ENCODE measurements around the gene C10orf90.

C10orf90 gene

DNA sequence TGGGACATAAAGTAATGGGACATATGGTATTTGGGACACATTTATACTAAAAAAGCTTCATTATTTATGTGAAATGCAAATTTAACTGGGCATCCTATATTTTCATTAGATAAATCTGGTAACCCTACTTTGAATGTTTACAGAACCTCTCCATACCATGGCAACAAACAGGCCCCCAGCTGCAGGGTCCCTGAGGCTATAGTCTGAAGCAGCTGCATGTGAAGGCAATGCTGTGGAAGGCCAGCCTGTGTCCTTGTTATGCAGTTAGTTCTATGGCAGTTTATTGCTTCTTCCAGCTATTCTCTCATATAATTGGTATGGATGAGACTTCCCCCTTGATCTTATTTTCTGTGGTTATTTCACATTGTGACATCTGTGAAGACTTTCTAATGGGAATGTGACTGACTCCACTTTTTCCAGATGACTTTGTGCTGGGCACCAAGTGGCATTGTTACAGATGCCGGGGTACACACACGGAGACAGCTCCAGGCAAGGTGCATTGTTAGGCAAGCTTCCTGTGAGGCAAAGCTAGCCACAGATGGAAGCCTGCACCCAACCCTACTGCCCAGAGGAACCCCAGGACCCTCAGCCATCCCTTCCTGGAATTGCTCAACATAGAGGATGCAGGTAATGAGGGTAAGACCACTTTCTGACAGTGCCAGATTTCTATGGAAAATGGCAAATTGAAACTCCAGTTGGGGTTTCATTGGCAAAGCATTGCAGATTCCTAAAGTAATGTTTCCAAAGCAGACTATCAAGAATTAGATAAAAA is 232.7 kb downstream of the C10orf90 start:
- TF ChIP-seq, protein P1, sequence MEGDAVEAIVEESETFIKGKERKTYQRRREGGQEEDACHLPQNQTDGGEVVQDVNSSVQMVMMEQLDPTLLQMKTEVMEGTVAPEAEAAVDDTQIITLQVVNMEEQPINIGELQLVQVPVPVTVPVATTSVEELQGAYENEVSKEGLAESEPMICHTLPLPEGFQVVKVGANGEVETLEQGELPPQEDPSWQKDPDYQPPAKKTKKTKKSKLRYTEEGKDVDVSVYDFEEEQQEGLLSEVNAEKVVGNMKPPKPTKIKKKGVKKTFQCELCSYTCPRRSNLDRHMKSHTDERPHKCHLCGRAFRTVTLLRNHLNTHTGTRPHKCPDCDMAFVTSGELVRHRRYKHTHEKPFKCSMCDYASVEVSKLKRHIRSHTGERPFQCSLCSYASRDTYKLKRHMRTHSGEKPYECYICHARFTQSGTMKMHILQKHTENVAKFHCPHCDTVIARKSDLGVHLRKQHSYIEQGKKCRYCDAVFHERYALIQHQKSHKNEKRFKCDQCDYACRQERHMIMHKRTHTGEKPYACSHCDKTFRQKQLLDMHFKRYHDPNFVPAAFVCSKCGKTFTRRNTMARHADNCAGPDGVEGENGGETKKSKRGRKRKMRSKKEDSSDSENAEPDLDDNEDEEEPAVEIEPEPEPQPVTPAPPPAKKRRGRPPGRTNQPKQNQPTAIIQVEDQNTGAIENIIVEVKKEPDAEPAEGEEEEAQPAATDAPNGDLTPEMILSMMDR (IDR thresholded peaks at IDR 0.05; ENCODE audit: borderline replicate concordance, insufficient read depth, low read depth, low read length): no peak
- no peak overlapping the region for H3K4me3 ChIP-seq (ENCODE audit: low read depth, low read length)

DNA sequence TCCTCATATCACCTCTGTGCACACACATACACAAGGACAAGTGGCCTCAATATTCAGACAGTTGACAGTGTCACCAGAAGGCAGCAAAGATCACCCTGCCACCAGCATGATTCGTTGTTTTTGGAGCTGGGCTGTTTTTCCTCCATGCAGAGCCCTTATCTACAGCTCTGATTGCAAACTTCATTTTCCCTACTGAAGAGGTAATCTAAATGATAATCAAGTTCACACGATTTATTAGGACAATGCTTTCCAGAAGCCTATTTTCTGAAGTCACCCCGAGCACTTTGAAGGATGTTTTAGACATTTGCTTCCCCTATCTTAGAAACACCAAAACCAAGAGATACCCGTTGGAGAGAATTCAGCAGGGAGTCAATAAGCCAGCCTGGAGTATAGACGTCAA is 236.3 kb downstream of the C10orf90 start:
- TF ChIP-seq, protein P1 (IDR thresholded peaks at IDR 0.05; ENCODE audit: borderline replicate concordance, insufficient read depth, low read depth, low read length): no peak
- H3K4me3 ChIP-seq (ENCODE audit: low read depth, low read length): no peak overlapping the region

DNA sequence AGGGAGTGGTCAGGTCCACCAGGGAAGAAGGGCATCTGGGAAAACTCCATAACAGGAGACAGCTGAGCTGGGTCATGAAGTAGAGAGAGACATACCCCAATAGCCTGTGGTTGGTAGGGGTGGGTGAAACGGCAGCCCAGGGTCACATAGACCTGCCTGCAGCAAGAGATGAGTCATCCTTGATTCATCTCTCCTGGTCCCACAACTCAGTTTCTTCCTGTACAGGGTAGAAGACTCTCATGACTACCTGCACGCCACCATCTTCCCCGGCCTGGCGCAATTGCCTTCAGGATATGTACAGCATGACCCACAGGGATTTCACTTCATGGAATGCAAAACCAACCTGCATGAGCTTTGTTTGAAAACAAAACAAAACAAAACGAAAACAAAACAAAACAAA is 237.1 kb downstream of the C10orf90 start:
- TF ChIP-seq, protein P1 (IDR thresholded peaks at IDR 0.05; ENCODE audit: borderline replicate concordance, insufficient read depth, low read depth, low read length): no peak
- H3K4me3 ChIP-seq (ENCODE audit: low read depth, low read length): no peak overlapping the region

DNA sequence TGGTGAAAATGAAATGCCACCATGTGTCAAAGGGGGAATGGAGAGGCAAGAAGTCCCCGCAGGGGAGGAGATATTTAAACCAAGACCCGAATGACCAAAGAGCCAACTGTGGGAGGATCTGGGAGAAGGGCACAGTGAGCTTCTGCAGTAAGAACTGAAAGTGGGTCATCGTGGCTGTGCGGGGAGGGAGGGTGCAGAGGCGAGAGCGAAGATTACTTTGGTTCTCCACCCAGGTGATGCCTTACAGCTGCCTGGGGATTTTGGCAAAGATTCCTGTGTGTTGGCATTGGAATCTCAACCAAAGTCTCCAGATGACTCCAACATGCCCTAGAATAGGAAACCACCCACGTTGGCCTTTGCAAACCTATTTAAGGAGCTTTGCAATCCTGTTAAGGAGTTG is 238.0 kb downstream of the C10orf90 start:
- TF ChIP-seq, protein P1 (IDR thresholded peaks at IDR 0.05; ENCODE audit: borderline replicate concordance, insufficient read depth, low read depth, low read length): no peak
- H3K4me3 ChIP-seq (ENCODE audit: low read depth, low read length): no peak overlapping the region

DNA sequence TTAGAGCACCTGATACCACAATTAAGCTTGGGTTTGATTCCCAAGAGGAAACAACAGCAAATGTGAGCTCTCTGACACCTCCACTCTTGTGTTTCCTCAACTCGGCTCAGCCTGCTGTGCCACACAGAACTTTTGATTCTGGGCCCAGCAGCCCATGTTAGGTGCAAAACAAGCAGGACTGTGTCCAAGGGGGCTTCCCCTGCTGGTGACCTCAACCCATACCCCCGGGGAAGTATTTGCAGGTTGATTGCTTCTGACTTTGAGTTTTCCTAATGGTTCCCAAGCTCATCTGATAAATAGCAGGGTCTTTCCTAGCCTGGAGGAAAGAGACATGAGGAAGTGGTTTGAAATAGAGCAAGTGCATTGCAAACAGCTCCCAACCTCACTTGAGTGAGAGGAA is 238.7 kb downstream of the C10orf90 start:
- H3K4me3 ChIP-seq (ENCODE audit: low read depth, low read length): no peak overlapping the region
- TF ChIP-seq, protein P1 (IDR thresholded peaks at IDR 0.05; ENCODE audit: borderline replicate concordance, insufficient read depth, low read depth, low read length): no peak

DNA sequence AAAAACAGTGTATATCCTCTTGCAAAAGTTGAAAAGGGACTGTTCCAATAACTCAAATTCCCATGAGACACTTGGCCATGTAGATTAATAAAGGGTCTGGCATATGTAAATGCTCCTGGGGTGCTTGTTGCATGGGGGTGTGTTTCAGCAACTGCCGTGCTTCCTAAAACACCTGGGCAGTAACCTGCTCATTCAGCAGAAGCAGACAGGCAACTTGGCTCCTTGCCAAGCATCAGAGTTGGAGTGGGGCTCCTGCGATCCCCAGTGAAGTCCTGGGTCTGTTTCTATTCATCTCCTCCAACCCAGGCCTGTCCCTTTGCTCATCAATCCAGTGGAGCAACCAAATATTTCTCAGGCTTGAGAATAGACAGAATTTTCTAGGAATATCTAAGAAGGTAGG is 240.0 kb downstream of the C10orf90 start:
- no peak overlapping the region for H3K4me3 ChIP-seq (ENCODE audit: low read depth, low read length)
- TF ChIP-seq, protein P1 (IDR thresholded peaks at IDR 0.05; ENCODE audit: borderline replicate concordance, insufficient read depth, low read depth, low read length): no peak

DNA sequence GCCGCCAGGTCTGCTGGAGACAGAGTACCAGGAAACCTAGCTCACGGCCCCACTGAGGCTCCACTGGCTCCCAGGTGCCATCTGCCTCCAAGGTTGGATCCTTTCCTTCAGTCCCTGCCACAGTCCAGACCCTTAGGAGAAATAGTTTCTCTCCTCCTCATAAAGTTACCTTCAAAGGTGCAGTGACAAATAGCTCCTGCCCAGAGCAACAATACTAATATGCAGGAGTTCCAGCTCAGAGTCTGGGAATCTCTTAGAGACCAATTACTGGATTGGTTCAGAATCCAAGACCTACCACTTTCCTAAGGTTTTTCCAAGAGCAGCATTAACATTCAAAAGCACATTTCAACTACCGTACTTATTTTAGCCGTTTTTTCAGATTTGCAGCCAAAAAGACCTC is 241.2 kb downstream of the C10orf90 start:
- no peak overlapping the region for H3K4me3 ChIP-seq (ENCODE audit: low read depth, low read length)
- TF ChIP-seq, protein P1 (IDR thresholded peaks at IDR 0.05; ENCODE audit: borderline replicate concordance, insufficient read depth, low read depth, low read length): no peak

Data from GM12875 (cell line).